Esophagus squamous epithelium (tissue), 4 donors: ENCODE data around the gene LRFN3.

Experiments
- CTCF ChIP-seq, 6 experiments: fragments of 450-650 bp in 4 of 6; fragments of 200-600 bp in 2 of 6; sonication (generic) in 2 of 6; IDR thresholded peaks; one replicate each; pipeline ENCODE4 v1.5.1; 2016 to 2019; ENCODE audit warnings: antibody characterized with exemption in 6 of 6, mild to moderate bottlenecking in 4 of 6, moderate library complexity in 4 of 6
- POLR2A ChIP-seq, 4 donors: fragments of 450-650 bp; IDR thresholded peaks; one replicate each; pipeline ENCODE4 v1.6.1; 2017; ENCODE audit warnings: antibody characterized with exemption in 4 of 4, mild to moderate bottlenecking in 4 of 4, moderate library complexity in 3 of 4

DNA sequence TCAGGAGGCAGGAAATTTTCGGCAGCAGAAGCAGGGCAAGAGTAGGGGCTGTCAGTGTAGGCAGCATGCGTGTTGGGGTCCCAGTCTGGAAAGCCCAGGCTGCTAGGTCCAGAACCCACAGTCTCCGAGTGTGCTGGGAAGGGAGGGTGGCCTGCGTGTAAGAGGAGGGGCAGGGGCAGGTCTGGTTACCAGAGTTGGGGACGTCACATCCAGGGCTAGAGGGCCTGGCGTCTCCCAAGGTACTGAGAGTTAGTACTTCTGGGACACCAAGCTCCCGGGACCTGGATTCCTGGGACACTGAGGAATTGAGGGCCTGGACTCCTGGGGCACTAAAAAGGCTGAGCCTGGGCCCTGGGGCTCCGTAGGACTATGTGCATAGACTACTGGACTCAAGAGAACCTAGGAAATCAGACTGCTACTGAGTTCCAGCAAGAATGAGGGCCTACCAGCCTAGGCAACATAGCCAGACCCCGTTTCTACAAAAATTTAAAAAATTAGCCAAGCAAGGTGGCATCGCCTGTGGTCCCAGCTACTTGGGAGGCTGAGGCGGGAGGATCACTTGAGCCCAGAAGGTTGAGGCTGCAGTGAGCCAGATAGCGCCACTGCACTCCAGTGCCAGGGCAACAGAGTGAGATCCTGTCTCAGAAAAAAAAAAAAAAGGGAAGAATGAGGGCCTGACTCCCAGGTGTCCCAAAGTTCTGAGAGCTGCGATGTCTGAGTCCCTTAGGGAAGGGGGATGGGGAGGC lies 38.3 kb upstream of the LRFN3 start:
- TF ChIP-seq CTCF (IDR thresholded peaks at IDR 0.05) (no peak), POLR2A (IDR thresholded peaks at IDR 0.05) (no peak)
